Adrenal gland (tissue), 12 donors: Measurements from ENCODE around the gene SLC36A3. TPM values are rescaled to one million over a fixed set of nuclear protein-coding genes. Genes with fewer than 3 reads are reported as not detected.
"Not testable (repeated sequence)": the region's sequence is repeated elsewhere in the genome, so short reads cannot be mapped to it uniquely, and the experiment has no call there.

Source experiments
- DNase-seq, 7 donors: peaks; one replicate each; pipeline ENCODE4 v3.0.0-alpha.2; 2019 to 2020
- H3K27ac ChIP-seq, 5 donors: fragments of 200-600 bp; sonication (generic) in 4 of 5; 1 replicate in 3 of 5; 2 replicates in 2 of 5; pipeline versions ENCODE4 v1.5.1 to v1.8.0; 2016 to 2020; ENCODE audit warnings: mild to moderate bottlenecking in 1 of 5
- H3K27me3 ChIP-seq: fragments of 200-600 bp; 2 replicates; pipeline ENCODE4 v1.8.0; 2021
- H3K36me3 ChIP-seq, 2 donors: fragments of 200-600 bp; replicated peaks in 1 of 2; 1 replicate in 1 of 2; 2 replicates in 1 of 2; pipeline versions ENCODE4 v1.5.1 to v1.8.0; 2018 to 2022
- H3K4me1 ChIP-seq, 2 donors: fragments of 200-600 bp; replicated peaks in 1 of 2; 1 replicate in 1 of 2; 2 replicates in 1 of 2; pipeline versions ENCODE4 v1.5.1 to v1.8.0; 2018 to 2021
- H3K4me3 ChIP-seq, 4 donors: fragments of 200-600 bp; sonication (generic) in 3 of 4; one replicate each; pipeline ENCODE4 v1.5.1; 2016 to 2018
- H3K9me3 ChIP-seq, 3 donors: fragments of 200-600 bp; sonication (generic) in 1 of 3; replicated peaks in 1 of 3; 1 replicate in 2 of 3; 2 replicates in 1 of 3; pipeline versions ENCODE4 v1.5.1 to v1.8.0; 2016 to 2021
- CTCF ChIP-seq, 6 experiments: fragments of 450-650 bp in 4 of 6; fragments of 200-600 bp in 2 of 6; sonication (generic) in 1 of 6; IDR thresholded peaks; 1 replicate in 5 of 6; 2 replicates in 1 of 6; pipeline versions ENCODE4 v1.5.1 to v1.8.0; 2016 to 2021; ENCODE audit warnings: antibody characterized with exemption in 6 of 6, mild to moderate bottlenecking in 2 of 6, moderate library complexity in 1 of 6
- POLR2A ChIP-seq, 2 donors: fragments of 450-650 bp; IDR thresholded peaks; one replicate each; pipeline ENCODE4 v1.6.1; 2017; ENCODE audit warnings: antibody characterized with exemption in 2 of 2, mild to moderate bottlenecking in 2 of 2, moderate library complexity in 1 of 2
- WGBS, 4 donors: extraction: QIAGEN DNeasy Blood & Tissue Kit in 2 of 4; methylation state at CpG; one replicate each; pipeline versions ENCODE4 v1.1.5 to v1.1.7; 2013 to 2017; 5-methylcytosine and 5-hydroxymethylcytosine counted together
- intact Hi-C, 2 donors: fragments of 100-400 bp; cut with DNase I; formaldehyde crosslinking; loops; one replicate each; pipeline versions ENCODE4 v1.14.1 to v1.15.0; 2022 to 2023
- polyA plus RNA-seq, 3 donors: library from polyadenylated mRNA; stranded (reverse); fragments of 200-250 nt in 2 of 3; fragments of 350-450 nt in 1 of 3; fragmentation: Illumina TruSeq in 1 of 3; extraction: RNeasy Lipid Tissue Mini Kit (QIAGEN cat#74804) in 1 of 3; gene quantifications; one replicate each; pipeline ENCODE4 v1.2.3, GENCODE V29; 2013 to 2014
- total RNA-seq, 9 donors: library from RNA; depleted of rRNA in 4 of 9; stranded (reverse); fragments of >200 nt in 4 of 9; fragments of 120-200 nt in 1 of 9; fragmentation: NEBNext Ultra II Directional in 1 of 9; extraction: Animal tissue kit (Norgen Biotek cat#: 25700) in 1 of 9; gene quantifications; one replicate each; pipeline versions ENCODE4 v1.1.0 to v1.2.4, GENCODE V29; 2013 to 2023
- donor health status: healthy with polysubstance abuse.
- donor health status: Bipolar disorder and iron deficiency.
- donor health status: DM: yes; HTN: yes; CAD: no.
- donor health status: DM: no; HTN: no; CAD: no.
- donor health status: DM: no; HTN: no; CAD: no.
- donor health status: DM: yes; HTN: yes; CAD: no.

SLC36A3 gene
- total and polyA plus RNA-seq, 12 donors: not detected

GRCh38 chr5:151315998-151316597 lies 12.5 kb upstream of the SLC36A3 start:
- Histone ChIP-seq H3K9me3 (no peaks in the 10 kb centered on the region), H3K27me3 (no peaks in the 10 kb centered on the region), H3K4me1 (peaks cover 8 to 9% of the 10 kb centered on the region in 2 donors), H3K4me3 (no peak overlapping the region), H3K27ac (no peak overlapping the region), H3K36me3 (no peaks in the 10 kb centered on the region)
- 42 to 52% (median 48%) methylated on average over 8 of the region's 8 CpGs for WGBS, 4 donors
- DNase-seq: peak; percentile 79 to 96 (median 85)
- intact Hi-C loops: no loop called here
- TF ChIP-seq POLR2A (IDR thresholded peaks at IDR 0.05) (no peak), CTCF (IDR thresholded peaks at IDR 0.05) (peak; percentile 69 to 87 (median 80))

- Histone ChIP-seq H3K4me1 (no peaks in the 10 kb centered on the region), H3K27ac (no peak overlapping the region), H3K36me3 (no peaks in the 10 kb centered on the region), H3K9me3 (no peaks in the 10 kb centered on the region), H3K27me3 (no peaks in the 10 kb centered on the region), H3K4me3 (no peak overlapping the region)
- no peak for DNase-seq
- TF ChIP-seq CTCF (IDR thresholded peaks at IDR 0.05) (no peak), POLR2A (IDR thresholded peaks at IDR 0.05) (no peak)
- 41 to 53% (median 49%) methylated on average over 2 of the region's 2 CpGs for WGBS, 4 donors
- intact Hi-C loops: no loop called here
Measured at GRCh38 chr5:151313357-151313756, 9.8 kb upstream of the SLC36A3 start.

GRCh38 chr5:151312756-151313324 lies 9.3 kb upstream of the SLC36A3 start:
- no peak for DNase-seq
- Histone ChIP-seq H3K4me1 (no peaks in the 10 kb centered on the region), H3K9me3 (no peaks in the 10 kb centered on the region), H3K27me3 (no peaks in the 10 kb centered on the region), H3K27ac (no peak overlapping the region), H3K36me3 (no peaks in the 10 kb centered on the region), H3K4me3 (no peak overlapping the region)
- 73 to 79% (median 74%) methylated on average over 5 of the region's 5 CpGs for WGBS, 4 donors
- intact Hi-C loops: no loop called here
- TF ChIP-seq POLR2A (IDR thresholded peaks at IDR 0.05) (no peak), CTCF (IDR thresholded peaks at IDR 0.05) (no peak)

- Histone ChIP-seq H3K9me3 (no peaks in the 10 kb centered on the region), H3K27me3 (no peaks in the 10 kb centered on the region), H3K27ac (no peak overlapping the region), H3K36me3 (no peaks in the 10 kb centered on the region), H3K4me1 (no peaks in the 10 kb centered on the region), H3K4me3 (no peak overlapping the region)
- TF ChIP-seq CTCF (IDR thresholded peaks at IDR 0.05) (no peak), POLR2A (IDR thresholded peaks at IDR 0.05) (no peak)
- intact Hi-C loops: no loop called here
- no peak for DNase-seq
Measured at GRCh38 chr5:151310932-151311331, 7.4 kb upstream of the SLC36A3 start.

- H3K27me3 ChIP-seq, H3K4me3 ChIP-seq, H3K9me3 ChIP-seq, H3K36me3 ChIP-seq, intact Hi-C loops, DNase-seq, H3K27ac ChIP-seq, H3K4me1 ChIP-seq: not testable (repeated sequence)
- WGBS, 4 donors: 83 to 94% (median 87%) methylated on average over 8 to 15 of the region's 15 CpGs
Measured at GRCh38 chr5:151309821-151310220, 6.3 kb upstream of the SLC36A3 start.

GRCh38 chr5:151309266-151309665 lies 5.7 kb upstream of the SLC36A3 start:
- 90 to 97% (median 94%) methylated on average over 2 to 27 of the region's 27 CpGs for WGBS, 4 donors
- H3K4me3 ChIP-seq, H3K4me1 ChIP-seq, H3K27me3 ChIP-seq, DNase-seq, H3K9me3 ChIP-seq, H3K27ac ChIP-seq, H3K36me3 ChIP-seq, intact Hi-C loops: not testable (repeated sequence)
